ENCODE data around the gene ALCAM. TPM values are rescaled to one million over a fixed set of nuclear protein-coding genes. Genes with fewer than 3 reads are reported as not detected.

ALCAM gene
- total RNA-seq, 4 donors from 2014 or later: 7.3 to 249 (median 26.8) TPM

- TF ChIP-seq CTCF (IDR thresholded peaks at IDR 0.05; ENCODE audit: low read depth): no peak
Observed at GRCh38 chr3:105542282-105543019, 175.7 kb downstream of the ALCAM start.

- no peak for TF ChIP-seq CTCF (IDR thresholded peaks at IDR 0.05; ENCODE audit: low read depth)
Observed at GRCh38 chr3:105545051-105545450, 178.3 kb downstream of the ALCAM start.

- no peak for TF ChIP-seq CTCF (IDR thresholded peaks at IDR 0.05; ENCODE audit: low read depth)
Observed at GRCh38 chr3:105553851-105554250, 187.1 kb downstream of the ALCAM start.

GRCh38 chr3:105555206-105555605 is 188.5 kb downstream of the ALCAM start:
- TF ChIP-seq CTCF (IDR thresholded peaks at IDR 0.05; ENCODE audit: low read depth): no peak

GRCh38 chr3:105559856-105560255 is 193.1 kb downstream of the ALCAM start:
- TF ChIP-seq CTCF (IDR thresholded peaks at IDR 0.05; ENCODE audit: low read depth): no peak

GRCh38 chr3:105561876-105562275 is 195.2 kb downstream of the ALCAM start:
- TF ChIP-seq CTCF (IDR thresholded peaks at IDR 0.05; ENCODE audit: low read depth): no peak

- TF ChIP-seq CTCF (IDR thresholded peaks at IDR 0.05; ENCODE audit: low read depth): no peak
Observed at GRCh38 chr3:105564546-105565288, 198.0 kb downstream of the ALCAM start.

Measured in subcutaneous adipose tissue (tissue), 4 donors.